Activated T-cell treated with anti-CD3 and anti-CD28 coated beads, Interleukin-2, amount 50 U/mL, for 48 hours (primary cell): ENCODE results near the gene IQSEC1.

Experiments used
- DNase-seq, 2 experiments: peaks; one replicate each; pipeline ENCODE4 v3.0.0-alpha.2; 2020

Gene IQSEC1

GRCh38 chr3:13013994-13014754 lies 59.1 kb downstream of the IQSEC1 start:
- peak; percentile 70 to 71 for DNase-seq

- no peak for DNase-seq
These were observed 59.7 kb downstream of the IQSEC1 start for GRCh38 chr3:13013566-13013965.

DNA sequence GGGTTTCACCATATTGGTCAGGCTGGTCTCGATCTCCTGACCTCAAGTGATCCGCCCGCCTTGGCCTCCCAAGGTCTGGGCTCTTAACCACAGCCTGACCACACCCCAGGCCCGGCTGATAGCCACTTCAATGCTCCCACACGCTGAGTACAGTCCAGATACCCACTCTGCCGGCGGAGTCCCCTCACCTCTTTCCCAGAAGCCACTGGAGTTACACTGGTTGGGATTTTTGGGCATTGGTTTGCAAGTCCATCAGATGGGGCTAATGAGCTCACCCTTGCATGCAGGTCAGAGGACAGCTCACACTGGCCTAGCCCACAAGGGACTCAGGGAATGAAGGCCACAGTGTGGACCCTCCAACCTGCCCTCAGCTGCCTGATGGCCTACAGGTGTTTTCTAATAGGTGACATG lies 60.1 kb downstream of the IQSEC1 start:
- DNase-seq = no peak

DNA sequence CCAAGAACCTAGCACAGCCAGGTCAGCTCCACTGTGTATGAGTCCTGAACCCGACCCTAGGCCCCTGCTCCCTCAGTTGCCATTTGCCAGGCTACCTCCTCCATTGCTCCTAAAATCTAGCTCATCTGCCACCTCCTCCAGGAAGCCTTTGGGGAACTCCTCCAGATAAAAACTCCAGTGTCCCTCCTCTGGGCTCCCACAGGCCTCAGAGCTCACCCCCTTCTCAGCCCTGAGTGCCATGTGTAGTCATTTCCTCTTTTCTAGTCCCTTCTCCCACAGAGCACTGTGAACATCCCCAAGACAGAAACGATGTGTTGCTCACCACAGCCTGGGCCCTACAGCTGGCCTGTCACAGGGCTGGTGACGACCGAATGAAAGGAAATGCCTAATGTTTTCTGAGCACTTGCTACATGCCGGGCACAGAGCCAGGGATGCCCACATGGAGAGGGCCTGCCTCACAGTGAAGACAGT lies 61.0 kb downstream of the IQSEC1 start:
- DNase-seq = peak; percentile 74 to 80

DNA sequence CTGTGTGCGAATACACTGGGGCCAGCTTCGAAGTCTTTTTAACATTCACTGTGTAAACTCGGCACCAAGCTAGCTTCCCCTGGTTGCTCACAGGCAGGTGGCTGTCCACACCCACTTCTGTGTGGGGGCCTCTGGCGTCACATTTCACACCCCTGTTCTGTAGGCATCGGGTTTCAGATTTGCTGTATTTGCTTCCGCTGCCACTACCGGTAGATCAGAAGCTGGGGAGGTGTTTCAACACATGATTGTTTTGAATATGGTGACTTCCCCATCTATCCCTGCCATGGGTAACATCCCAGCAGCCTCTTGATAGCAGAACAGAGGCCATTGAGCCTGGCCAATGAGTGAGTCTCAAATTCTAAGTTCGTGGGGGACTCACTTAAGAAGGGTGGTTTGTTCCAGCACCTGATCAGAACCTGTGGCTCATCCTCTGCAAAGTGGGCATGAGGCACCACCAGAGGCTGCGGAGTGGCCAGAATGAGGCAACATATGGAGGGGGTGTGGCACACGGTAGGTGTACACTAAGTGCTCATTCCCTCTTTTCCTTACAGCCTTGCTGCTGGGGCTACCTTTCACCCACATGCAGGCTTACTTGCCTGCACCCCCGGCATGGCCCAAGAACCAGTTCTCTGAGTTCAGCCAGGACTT lies 61.5 kb downstream of the IQSEC1 start:
- peak; percentile 82 to 87 for DNase-seq

DNA sequence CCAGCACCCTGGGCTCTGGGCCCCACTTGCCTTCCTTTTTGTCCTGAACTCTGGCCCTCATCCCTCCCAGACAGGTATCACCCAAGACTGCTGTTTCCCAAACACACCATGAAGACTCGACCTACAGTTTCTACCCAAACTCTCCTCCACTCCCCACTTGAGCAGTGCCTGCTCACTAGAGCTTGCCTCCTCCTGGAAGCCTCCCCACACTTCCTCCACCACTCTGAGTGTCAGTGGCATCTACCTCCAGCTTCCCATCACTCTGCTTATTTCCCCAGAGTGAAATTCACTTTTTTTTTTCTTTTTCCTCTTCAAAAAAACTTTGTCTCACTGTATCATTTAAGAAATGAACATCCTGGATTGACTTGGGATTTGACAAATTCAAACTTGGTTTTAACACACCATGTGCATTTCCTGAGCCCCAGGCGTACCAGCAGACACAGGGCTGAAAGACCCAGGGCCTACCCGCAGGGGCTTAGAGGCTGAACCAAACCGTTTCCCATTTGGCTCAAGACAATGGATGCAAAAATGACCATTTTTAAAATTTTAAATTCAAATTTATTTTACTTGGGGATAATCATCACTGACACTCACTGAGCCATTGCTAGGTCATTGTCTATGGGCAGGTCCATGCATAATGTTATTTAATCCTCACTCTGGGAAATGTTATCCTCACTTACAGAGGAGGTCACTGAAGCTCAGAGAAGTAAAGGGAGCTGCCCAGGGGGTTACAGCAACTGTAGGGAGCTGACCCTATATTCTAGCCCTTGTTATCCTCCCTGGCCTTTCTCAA lies 62.3 kb downstream of the IQSEC1 start:
- DNase-seq = no peak

- no peak for DNase-seq
These were observed 63.3 kb downstream of the IQSEC1 start for GRCh38 chr3:13009946-13010315.

DNA sequence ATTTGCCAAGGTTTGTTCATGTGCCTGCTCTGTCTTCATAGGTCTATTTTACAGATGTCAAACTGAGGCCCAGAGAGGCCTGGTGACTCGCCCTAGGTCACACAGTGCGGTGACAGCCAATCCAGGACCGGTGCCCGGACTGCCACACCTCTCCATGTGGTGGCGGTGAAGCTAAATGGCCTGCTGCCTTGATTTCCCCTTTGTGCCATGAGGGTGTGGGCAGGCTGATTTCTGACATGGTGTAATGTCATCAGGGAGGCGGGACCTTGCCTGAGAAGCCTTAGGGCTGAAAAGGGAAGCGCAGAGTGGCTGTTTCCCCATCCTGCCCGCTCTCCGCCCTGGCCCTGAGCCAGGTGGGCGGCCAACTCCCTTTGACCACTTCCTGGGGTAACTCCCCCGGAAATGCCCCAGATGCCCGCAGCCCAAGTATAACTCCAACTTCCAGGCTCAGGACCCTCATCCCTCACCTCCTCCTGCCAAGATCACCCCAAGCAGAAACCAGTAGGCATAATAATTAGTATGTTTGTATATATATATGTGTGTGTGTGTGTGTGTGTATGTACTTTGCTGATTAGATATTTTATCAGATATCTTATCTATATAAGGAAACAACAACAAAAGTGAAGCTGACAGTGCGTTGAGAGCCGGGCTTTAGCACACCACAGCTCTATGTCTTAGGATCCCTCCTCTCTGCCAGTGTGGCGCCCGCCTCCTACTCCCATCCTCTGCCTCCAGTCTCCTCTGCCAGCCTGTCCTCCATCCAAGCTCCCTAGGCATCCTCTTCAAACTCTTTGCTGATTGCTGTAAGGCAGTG lies 63.9 kb downstream of the IQSEC1 start:
- peak; percentile 70 to 72 for DNase-seq

GRCh38 chr3:13008155-13008995 lies 64.9 kb downstream of the IQSEC1 start:
- DNase-seq = no peak

DNA sequence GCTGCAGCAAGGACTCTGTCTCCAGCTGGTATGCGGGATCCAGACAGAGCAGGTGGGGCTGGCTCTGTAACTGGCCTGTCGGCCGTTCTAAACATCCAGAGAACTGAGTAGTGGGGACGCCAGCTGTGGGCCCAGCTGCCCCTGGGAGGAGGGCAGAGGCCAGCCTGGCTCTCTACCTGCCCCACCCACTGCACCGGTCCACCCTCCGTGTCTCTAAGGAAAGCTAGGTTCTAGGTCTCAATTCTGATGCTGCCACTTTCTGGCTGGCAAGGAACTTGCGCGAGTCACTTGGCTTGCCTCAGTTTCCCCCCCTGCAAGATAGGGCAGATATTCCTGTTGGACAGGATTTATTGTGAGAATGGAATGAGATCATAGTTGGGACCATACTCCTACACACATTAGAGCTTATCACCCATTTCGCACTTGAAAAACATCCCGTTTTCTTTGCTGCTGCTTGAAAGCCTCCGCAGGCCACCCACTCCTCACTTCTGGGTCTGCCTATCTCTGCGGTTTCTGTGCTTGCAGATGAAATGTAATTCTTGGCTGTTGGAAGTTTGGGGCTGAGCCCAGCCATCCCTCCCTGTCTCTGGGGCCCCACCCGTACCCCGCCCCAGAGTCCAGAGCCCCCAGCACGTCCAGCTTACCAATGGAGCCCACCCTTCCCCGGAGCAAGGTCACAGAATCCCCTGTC lies 65.8 kb downstream of the IQSEC1 start:
- DNase-seq = no peak

DNA sequence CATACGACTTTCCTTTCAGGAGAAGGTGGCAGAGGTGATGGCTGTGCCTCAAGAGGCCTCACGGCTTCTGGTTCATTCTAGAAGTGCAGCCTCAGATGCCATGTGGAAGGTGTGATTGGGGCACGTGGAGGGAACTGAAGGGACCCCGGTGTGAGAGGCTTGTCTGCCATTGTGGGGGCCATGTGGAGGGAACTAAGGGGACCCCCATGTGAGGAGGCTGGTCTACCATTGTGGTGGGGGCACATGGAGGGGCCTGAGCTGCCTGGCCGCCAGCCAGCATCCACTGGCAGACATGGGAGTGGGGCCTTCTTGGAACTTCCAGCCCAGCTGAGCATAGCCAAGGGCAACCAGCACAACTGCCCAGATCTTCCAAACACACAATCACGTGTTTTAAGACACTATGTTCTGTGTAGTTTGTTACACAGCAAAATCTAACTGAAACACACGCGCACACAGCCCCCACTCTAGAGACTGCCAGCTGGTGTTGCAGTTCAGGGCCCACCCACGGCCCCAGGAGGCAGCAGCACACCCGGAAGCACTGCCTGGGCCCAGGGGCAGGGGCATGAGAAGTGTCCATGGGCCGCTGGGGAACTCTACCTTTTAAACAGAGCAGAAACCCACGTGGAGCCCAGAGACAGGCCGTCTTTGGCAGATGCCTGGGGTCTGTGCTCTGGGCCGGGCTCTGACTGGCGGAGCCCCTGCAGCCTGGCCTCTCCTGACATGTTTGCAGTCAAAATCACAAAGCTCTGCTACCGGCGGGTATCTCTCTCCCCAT lies 66.8 kb downstream of the IQSEC1 start:
- DNase-seq = no peak

- no peak for DNase-seq
These were observed 67.9 kb downstream of the IQSEC1 start for GRCh38 chr3:13005301-13005700.

DNA sequence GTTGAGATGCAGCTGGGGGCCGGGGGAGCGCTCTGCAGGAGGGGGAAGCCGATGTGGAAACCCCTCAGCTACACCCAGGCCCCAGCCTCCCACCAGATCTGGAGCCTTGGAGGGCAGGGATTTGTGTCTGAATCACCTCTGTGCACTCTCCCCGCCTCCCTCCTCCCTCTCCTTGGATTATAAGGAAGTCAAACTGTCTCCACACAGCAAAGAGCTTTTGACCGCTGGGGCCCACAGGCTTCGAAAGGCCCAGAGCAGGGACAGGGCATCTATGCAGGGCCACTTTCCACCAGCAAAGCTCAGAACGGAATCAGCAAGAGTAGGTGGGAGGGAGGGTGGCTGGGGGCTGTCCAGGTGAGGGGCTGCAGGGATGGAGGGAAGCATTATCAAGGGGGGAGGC lies 68.9 kb downstream of the IQSEC1 start:
- DNase-seq = no peak

DNA sequence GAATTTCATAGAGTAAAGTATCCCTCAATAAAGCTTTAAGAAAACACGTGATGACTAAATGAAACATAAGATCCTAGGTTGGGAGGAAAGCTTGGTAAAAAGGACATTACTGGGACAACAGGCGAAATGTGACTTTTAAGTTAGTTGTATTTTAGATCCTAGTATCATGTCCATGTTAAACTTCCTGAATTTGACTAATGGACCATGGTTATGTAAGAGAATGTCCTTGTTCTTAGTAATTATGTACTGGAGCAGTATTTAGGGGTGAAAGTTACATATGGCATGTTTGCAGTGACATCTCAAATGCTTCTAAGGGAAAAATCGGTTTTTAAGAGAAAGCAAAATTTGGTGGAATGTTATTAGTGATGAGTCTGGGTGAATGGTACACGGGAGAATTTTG lies 69.6 kb downstream of the IQSEC1 start:
- DNase-seq = no peak

DNA sequence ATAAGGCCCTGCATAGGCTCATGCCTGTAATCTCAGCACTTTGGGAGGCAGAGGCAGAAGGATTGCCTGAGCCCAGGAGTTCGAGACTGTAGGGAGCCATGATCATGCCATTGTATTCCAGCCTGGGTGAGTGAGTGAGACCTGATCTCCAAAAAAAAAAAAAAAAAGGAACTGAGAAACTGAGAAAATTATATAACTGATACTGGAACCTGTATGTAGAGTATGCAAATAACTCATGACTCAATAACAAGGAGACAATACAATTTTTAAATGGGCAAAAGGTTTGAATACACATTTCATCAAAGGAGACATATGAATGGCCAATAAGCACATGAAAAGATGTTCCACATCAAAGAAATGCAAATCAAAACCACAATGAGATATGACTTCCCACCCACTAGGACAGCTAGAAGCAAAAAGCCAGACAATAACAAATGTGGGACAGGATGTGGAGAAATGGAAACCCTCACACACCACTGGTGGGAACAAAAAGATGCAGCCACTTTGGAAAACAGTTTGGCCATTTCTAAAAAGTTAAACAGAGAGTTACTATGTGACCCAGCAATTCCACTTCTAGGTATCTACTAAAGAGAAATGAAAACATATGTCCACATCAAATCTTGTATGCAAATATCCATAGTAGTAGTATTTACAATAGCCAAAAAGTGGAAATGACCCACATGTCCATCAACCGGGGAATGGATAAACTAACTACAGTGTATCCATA lies 70.7 kb downstream of the IQSEC1 start:
- DNase-seq = no peak

- DNase-seq = no peak
These were observed 73.8 kb downstream of the IQSEC1 start for GRCh38 chr3:12999147-13000140.

DNA sequence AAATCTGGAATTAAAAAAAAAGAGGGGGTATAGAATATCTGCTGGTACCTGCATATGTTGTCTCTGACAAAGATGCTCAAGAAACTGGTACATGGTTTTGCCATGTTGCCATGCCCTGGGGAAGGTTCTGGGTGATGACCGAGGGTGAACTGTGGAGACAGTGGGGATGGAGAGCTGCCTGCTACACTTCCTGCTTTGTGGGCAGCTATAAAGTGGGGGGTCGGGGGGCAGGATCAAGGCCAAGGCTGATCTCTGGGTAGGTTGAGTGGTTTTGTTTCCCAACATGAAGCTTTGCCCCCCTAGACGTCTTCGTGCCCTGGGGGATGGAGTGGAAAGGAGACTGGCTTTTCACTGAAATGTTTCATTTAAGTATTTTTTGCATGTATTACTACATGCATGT lies 74.6 kb downstream of the IQSEC1 start:
- DNase-seq = no peak

DNA sequence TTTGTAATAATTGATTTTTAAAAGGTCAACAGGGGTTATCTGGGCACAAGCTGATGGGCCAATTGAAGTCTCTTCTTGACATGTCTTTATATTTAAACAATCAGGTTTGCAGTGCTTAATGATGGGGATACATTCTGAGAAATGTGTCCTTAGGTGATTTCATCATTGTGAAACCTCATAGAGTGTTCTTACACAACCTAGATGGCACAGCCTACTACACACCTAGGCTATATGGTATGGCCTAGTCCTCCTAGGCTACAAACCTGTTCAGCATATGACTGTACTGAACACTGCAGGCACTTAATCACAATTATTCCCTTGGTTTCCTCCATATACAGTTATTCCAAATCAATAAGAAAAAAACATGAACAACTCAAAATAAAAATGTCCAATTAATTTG lies 75.8 kb downstream of the IQSEC1 start:
- no peak for DNase-seq

DNA sequence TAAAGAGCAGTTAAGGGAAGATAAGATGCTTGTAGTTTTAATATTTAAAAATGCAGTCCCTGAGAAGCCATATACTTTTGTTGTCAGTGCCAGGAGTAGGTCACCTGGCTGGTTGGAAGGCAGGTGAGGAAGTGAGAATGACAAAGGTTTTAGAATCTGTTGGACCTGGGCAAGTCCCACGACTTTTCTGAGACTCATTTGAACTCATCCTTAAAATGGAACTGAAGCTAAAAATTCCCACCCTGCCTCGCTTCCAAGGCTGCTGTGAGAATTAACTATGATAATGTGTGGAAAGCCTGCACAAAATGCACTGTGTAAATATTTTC lies 77.1 kb downstream of the IQSEC1 start:
- no peak for DNase-seq
